ENCODE measurements around the gene CAPN5. TPM values are rescaled to one million over a fixed set of nuclear protein-coding genes. Genes with fewer than 3 reads are reported as not detected.
A peak's percentile ranks its signal among the peaks of the same experiment; 100 is the strongest.

The CAPN5 gene
- total and polyA plus RNA-seq, 2 of the 13 experiments (the other 11 are each of a cell fraction or from before 2014, with no cell fraction given), result 0.27 to 1.2 TPM

GRCh38 chr11:77113382-77114088 lies 46.8 kb downstream of the CAPN5 start:
- H3K36me3 ChIP-seq (replicated peaks in 1 of 2; ENCODE audit: control insufficient read depth in 1 of 2, insufficient read depth in 2 of 2, low read length in 2 of 2), result no peaks in the 10 kb centered on the region
- DNase-seq (ENCODE audit: low spot score) (no peak), FAIRE-seq (peak; percentile 57), ATAC-seq (peak; percentile 63)
- 23% methylated on average over 8 of the region's 8 CpGs for WGBS (ENCODE audit: low lambda C conversion rate)
- CTCF ChIA-PET (ENCODE audit: low intra/inter-chr PET ratio, low total read pairs), result interaction anchor here (1.1 to 2.3 kb wide), 3 partner anchors 14 to 68 kb away, joined by 3 to 19 read pairs (median 5); no protein-coding TSS in a partner anchor
- H3K4me1 ChIP-seq (ENCODE audit: insufficient read depth, low read length), result peaks cover 14% of the 10 kb centered on the region
- no peaks in the 10 kb centered on the region for H4K20me1 ChIP-seq (ENCODE audit: insufficient read depth, low read length)
- no TSS peak for BruUV-seq (replicated peaks)
- H3K27me3 ChIP-seq (ENCODE audit: control insufficient read depth in 1 of 2, insufficient read depth in 2 of 2, low read length in 2 of 2), result peaks cover 0 to 4% of the 10 kb centered on the region in 2 experiments; a peak in 1 of 5 replicates
- intact Hi-C loops (cut with micrococcal nuclease; ENCODE audit: unreplicated experiment), result loop anchor here (1.0 kb wide), 1 partner anchor 66 kb away; no protein-coding TSS in a partner anchor
- in situ Hi-C loops (cut with HindIII; ENCODE audit: extremely low pct_ligation_motif_present, low pct_unique_long_range_greater_than_20kb), result no loop called here
- no peak overlapping the region for H3K27ac ChIP-seq (ENCODE audit: extremely low read length, insufficient read depth, low read length)
- H3K9ac ChIP-seq (ENCODE audit: insufficient read depth, low read depth, low read length), result no peak overlapping the region
- H2AFZ ChIP-seq (ENCODE audit: low read length), result no peak overlapping the region
- peak overlapping the region; percentile 64 for H3K4me2 ChIP-seq (ENCODE audit: low read depth, low read length)
- H3K4me3 ChIP-seq (replicated peaks in 1 of 3; ENCODE audit: insufficient read depth in 1 of 3, low read depth in 2 of 3, low read length in 3 of 3), result peak overlapping the region in 1 of 3 experiments; percentile 31; a peak in 1 of 6 replicates
- POLR2A ChIA-PET, result no interaction called here
- H3K79me2 ChIP-seq (ENCODE audit: insufficient read depth, low read length), result no peaks in the 10 kb centered on the region
- no peaks in the 10 kb centered on the region for H3K9me3 ChIP-seq (ENCODE audit: low read length)
- TF ChIP-seq ZNF263 (CRISPR knock-in tag; IDR thresholded peaks at IDR 0.05) (peak; percentile 70), ELF4 (CRISPR knock-in tag; IDR thresholded peaks at IDR 0.05; ENCODE audit: borderline replicate concordance) (no peak), FOXP4 (CRISPR knock-in tag; IDR thresholded peaks at IDR 0.05) (0 out of 2 replicates have a peak, but pooled peaks have one; percentile 9), ZNF337 (CRISPR knock-in tag; IDR thresholded peaks at IDR 0.05; ENCODE audit: borderline replicate concordance, low read depth) (no peak), AGO2 (optimal IDR thresholded peaks at IDR 0.05; ENCODE audit: low read depth, low read length) (no peak), HNRNPLL (IDR thresholded peaks at IDR 0.05; ENCODE audit: low read depth, low read length, poor library complexity, severe bottlenecking) (no peak), DMAP1 (CRISPR knock-in tag; IDR thresholded peaks at IDR 0.05) (no peak), STAG1 (CRISPR knock-in tag; IDR thresholded peaks at IDR 0.05) (peak; percentile 74), NR2F6 (IDR thresholded peaks at IDR 0.05) (peak; percentile 84), NR2F6 (CRISPR knock-in tag; IDR thresholded peaks at IDR 0.05) (peak; percentile 65), PPARG (CRISPR knock-in tag; conservative IDR thresholded peaks at IDR 0.05) (peak; percentile 32; the same call in 1 of the 2 replicates), KDM2A (CRISPR knock-in tag; IDR thresholded peaks at IDR 0.05; ENCODE audit: borderline replicate concordance, low read depth) (0 out of 2 replicates have a peak, but pooled peaks have one; percentile 22), ARID5B (CRISPR knock-in tag; IDR thresholded peaks at IDR 0.05) (0 out of 2 replicates have a peak, but pooled peaks have one; percentile 4)
- TF ChIP-seq, protein P1, sequence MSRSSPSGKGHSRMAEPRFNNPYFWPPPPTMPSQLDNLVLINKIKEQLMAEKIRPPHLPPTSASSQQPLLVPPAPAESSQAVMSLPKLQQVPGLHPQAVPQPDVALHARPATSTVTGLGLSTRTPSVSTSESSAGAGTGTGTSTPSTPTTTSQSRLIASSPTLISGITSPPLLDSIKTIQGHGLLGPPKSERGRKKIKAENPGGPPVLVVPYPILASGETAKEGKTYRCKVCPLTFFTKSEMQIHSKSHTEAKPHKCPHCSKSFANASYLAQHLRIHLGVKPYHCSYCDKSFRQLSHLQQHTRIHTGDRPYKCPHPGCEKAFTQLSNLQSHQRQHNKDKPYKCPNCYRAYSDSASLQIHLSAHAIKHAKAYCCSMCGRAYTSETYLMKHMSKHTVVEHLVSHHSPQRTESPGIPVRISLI (CRISPR knock-in tag; IDR thresholded peaks at IDR 0.05; ENCODE audit: borderline replicate concordance), result peak; percentile 24; the same call in 1 of the 2 replicates
- TF ChIP-seq, protein P2, sequence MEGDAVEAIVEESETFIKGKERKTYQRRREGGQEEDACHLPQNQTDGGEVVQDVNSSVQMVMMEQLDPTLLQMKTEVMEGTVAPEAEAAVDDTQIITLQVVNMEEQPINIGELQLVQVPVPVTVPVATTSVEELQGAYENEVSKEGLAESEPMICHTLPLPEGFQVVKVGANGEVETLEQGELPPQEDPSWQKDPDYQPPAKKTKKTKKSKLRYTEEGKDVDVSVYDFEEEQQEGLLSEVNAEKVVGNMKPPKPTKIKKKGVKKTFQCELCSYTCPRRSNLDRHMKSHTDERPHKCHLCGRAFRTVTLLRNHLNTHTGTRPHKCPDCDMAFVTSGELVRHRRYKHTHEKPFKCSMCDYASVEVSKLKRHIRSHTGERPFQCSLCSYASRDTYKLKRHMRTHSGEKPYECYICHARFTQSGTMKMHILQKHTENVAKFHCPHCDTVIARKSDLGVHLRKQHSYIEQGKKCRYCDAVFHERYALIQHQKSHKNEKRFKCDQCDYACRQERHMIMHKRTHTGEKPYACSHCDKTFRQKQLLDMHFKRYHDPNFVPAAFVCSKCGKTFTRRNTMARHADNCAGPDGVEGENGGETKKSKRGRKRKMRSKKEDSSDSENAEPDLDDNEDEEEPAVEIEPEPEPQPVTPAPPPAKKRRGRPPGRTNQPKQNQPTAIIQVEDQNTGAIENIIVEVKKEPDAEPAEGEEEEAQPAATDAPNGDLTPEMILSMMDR (CRISPR knock-in tag; IDR thresholded peaks at IDR 0.05), result peak; percentile 66

Data from HepG2 (cell line).